GM19351 (cell line): ENCODE results near the gene PHLPP1.
"Not testable (repeated sequence)": the region's sequence is repeated elsewhere in the genome, so short reads cannot be mapped to it uniquely, and the experiment has no call there.

Experiments used
- ATAC-seq: cut with Tn5 transposase; IDR thresholded peaks from one replicate; pipeline ENCODE4 v1.9.1; 2021; ENCODE audit warnings: mild to moderate bottlenecking, moderate library complexity; ENCODE audit not compliant: unreplicated experiment

The PHLPP1 gene

DNA sequence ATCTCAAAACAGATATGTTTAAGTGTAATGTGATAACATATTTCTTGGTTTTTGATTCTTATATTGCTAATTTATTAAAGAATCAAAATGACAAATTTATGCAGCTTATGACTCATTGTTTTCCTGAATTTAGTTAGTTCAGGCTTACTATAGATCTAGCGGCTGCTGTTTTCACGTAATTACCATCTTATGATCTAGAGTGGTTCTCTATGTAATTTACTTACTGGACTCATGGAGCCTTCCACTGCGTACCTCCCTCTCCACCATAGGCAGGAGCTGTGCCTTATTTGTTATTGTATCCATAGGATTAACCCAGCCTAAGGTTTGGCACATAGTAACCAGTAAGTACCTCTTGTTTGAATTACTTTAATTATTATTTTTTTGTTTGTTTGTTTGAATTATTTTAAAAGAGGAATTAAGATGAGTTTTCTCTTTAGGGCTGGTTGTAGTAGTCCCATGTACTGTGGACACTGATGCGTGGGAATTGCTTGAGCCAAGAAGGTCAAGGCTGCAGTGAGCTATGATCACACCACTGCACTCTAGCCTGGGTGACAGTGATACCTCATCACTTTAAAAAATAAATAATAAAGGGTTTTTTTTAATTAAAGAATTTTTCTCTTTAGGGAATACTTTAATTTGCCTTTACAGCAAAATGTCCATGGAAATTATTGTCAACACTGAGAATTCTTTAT lies 165.5 kb downstream of the PHLPP1 start:
- ATAC-seq: no peak

DNA sequence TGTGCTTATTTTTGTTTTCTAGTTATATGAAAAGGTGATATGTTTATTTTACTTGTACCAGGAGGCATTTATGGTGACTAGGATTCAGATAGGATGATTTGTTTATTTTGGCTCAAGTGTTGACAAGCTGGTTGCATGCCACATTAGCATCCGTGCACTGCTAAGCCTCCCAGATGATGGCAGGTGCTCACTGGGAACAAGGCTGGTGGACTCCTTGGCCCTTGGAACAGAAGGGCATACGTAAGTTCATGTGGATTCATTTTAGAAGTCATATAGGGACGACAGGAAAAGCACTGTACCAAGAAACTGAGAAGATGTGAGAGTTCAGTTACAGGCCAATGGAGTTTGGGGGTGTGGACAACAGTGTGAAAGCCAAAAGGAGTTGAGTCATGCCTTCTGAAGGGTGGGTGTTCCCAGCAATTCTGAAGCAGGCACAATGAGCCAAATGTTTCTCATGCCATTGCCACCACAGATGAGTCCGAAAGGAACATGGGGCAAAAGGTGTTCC lies 166.2 kb downstream of the PHLPP1 start:
- ATAC-seq: peak; percentile 66

GRCh38 chr18:62883937-62884735 lies 168.8 kb downstream of the PHLPP1 start:
- no peak for ATAC-seq

GRCh38 chr18:62885804-62886203 lies 170.5 kb downstream of the PHLPP1 start:
- ATAC-seq: no peak

GRCh38 chr18:62894681-62895390 lies 179.5 kb downstream of the PHLPP1 start:
- ATAC-seq: no peak

- no peak for ATAC-seq
Observed at GRCh38 chr18:62897153-62897552, 181.8 kb downstream of the PHLPP1 start.

- ATAC-seq: peak; percentile 99
Observed at GRCh38 chr18:62898359-62898758, 183.0 kb downstream of the PHLPP1 start.

GRCh38 chr18:62899534-62899933 lies 184.2 kb downstream of the PHLPP1 start:
- no peak for ATAC-seq

DNA sequence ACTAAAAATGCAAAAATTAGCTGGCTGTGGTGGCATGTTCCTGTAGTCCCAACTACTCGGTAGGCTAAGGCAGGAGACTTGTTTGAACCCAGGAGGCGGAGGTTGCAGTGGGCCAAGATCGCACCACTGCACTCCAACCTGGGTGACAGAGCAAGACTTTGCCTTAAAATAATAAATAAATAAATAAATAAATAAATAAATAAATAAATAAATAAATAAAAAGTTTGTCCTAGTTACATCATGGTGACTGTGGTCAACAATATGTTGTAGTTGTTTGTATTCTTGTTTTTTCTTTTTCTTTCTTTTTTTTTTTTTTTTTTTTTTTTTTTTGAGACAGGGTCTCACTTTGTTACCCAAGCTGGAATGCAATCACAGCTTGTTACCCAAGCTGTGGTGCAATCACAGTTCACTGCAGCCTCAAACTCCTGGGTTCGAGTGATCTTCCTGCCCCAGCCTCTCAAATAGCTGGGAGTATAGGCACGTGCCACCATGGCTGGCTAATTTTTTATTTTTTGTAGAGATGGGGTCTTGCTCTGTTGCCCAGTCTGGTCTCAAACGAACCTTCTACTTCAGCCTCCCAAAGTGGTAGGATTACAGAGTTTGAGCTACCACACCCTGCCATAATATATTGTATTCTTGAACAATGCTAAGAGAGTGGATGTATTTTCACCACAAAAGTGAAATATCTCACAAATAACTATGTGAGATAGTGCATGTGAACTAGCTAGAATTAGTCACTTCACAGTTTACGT lies 185.0 kb downstream of the PHLPP1 start:
- no peak for ATAC-seq

GRCh38 chr18:62902776-62903175 lies 187.4 kb downstream of the PHLPP1 start:
- no peak for ATAC-seq

- ATAC-seq: no peak
Observed at GRCh38 chr18:62904396-62905285, 189.3 kb downstream of the PHLPP1 start.

GRCh38 chr18:62912885-62913284 lies 197.5 kb downstream of the PHLPP1 start:
- ATAC-seq: no peak

DNA sequence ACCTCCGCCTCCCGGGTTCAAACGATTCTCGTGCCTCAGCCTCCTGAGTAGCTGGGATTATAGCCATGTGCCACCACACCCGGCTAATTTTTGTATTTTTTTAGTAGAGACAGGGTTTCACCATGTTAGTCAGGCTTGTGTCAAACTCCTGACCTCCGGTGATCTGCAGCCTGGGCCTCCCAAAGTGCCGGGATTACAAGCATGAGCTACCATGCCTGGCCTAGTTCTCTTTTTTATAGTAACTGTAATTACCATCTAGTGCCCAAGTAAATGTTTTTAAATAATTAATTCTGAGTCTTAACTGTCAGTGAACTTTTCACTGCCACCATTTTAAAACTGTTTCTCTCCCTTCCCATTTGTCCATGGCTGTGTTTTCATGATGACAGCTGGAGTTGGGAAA lies 198.5 kb downstream of the PHLPP1 start:
- not testable (repeated sequence) for ATAC-seq

GRCh38 chr18:62914871-62915392 lies 199.6 kb downstream of the PHLPP1 start:
- ATAC-seq: no peak

GRCh38 chr18:62918361-62918760 lies 203.0 kb downstream of the PHLPP1 start:
- ATAC-seq: no peak

DNA sequence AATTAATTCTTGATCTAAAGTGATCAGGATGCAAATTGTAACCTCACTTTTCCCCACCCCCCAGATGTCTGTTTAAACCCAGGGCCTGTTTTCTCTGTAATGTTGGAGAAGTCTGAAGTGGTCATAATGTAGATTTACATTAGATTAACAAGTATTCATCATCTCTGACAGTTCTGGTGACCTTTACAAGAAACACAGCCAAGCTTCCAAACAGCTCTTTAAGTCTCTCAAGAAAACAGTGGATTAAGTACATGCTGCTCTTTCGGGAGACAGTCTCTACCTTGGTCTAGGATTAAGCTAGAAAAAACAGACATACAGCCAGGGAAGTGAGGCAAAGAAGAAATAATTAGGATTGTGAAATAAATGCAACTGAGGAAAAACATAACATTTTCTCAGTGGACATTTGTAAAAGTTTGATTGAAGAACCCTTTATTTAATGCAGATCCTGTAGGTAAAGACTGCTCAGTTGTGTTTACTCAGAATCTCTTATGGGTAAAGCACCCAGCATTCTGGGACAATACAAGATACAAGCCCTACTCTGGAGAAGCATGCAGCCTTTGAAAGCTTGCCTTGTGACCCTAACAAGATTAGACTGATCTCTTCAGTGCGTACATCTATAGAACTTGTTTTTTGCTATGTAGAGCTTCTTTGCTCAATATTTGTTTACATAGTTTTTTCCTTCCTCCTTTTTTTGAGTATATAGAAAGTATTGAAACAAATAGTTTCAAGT lies 203.9 kb downstream of the PHLPP1 start:
- no peak for ATAC-seq

DNA sequence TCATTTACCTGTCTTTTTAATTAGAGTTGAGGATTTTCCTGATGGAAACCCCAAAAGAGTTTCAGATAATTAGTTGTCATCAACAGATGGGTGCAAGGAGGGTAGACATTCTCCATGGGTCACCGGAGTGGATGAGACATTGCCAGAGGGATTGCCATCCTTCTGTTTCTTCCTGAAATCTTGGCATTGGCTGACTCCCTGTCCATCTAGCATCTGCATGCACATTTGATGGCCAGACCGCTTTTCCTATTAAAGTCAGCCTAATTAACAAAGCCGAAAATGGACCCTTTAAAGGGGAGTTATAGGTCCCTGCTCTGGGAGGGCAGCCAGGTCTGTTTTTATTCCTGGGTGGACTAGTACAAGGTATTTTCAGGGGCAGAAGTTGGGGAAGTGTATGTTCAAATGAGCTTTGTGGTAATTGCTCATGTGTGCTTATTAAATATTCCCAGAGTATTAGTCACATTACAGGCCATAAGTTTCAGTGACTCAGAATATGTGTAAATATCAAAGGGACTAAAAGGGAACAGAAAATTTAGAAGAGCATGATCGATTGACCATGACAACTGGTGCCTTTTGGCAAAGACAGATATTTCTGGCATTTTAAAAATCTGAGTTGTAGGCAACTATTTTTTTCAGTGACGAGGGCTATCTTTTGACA lies 209.8 kb downstream of the PHLPP1 start:
- ATAC-seq: no peak

DNA sequence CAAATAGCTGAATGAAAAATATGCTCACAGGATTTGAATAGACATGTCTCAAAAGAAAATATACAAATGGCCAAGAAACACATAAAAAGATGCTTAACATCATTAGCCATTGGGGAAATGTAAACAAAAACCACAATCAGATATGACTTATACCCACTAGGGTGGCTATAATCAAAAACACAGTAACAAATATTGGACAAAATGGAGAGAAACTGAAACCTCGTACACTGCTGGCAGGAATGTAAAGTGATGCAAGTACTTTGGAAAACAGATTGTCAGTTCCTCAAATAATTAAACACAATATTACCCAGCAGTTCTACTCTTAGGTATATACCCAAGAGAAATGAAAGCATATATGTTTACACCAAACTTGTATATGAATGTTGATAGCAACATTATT lies 213.0 kb downstream of the PHLPP1 start:
- ATAC-seq: no peak
